ENCODE data around the gene COL25A1. TPM values are rescaled to one million over a fixed set of nuclear protein-coding genes. Genes with fewer than 3 reads are reported as not detected.

COL25A1 gene
- total RNA-seq, 1 experiment from 2014 or later, result 4.2 TPM

DNA sequence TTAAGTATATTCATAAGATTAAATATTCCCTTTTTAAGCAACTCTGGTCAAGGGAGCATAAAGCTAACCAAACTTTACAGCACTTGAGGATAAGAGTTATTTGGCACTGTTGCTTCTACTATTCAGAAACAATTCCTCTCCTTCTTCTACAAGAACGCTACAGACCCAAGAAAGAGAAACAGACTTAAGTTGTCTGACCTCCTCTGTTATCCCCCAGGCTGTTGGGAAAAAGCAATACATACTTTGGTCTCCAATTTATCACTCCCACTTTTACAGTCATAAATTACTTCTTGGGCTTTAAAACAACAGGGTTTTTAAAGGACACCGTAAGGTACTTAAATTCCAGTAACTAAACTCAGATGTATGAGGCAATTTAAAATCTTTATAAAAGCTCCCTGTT, 147.4 kb downstream of the COL25A1 start:
- Histone ChIP-seq H3T11ph (ENCODE audit: low read length) (no peak overlapping the region), H3K18ac (ENCODE audit: insufficient read length, low read depth, low read length) (no peak overlapping the region), H3K27ac (ENCODE audit: insufficient read length, low read depth, low read length) (no peak overlapping the region), H3K79me2 (ENCODE audit: insufficient read depth, low read length) (no peaks in the 10 kb centered on the region), H3K4ac (ENCODE audit: low read depth, low read length) (no peak overlapping the region), H3K9ac (ENCODE audit: extremely low read depth, insufficient read length, low read length) (no peak overlapping the region), H4K5ac (ENCODE audit: insufficient read length, low read depth, low read length) (no peak overlapping the region), H3K4me1 (ENCODE audit: insufficient read depth, low read length) (no peaks in the 10 kb centered on the region), H2BK5ac (ENCODE audit: insufficient read length, low read length) (no peak overlapping the region), H2BK15ac (ENCODE audit: low read depth, low read length) (no peak overlapping the region), H2BK20ac (ENCODE audit: low read depth, low read length, poor library complexity, severe bottlenecking) (no peak overlapping the region), H3K4me2 (ENCODE audit: insufficient read depth, insufficient read length, low read length) (no peak overlapping the region), H3K56ac (ENCODE audit: insufficient read length, low read depth, low read length) (no peak overlapping the region), H3K14ac (ENCODE audit: insufficient read depth, low read length) (no peak overlapping the region), H3K79me1 (ENCODE audit: insufficient read depth, low read depth, low read length, poor library complexity, severe bottlenecking) (no peaks in the 10 kb centered on the region), H4K20me1 (ENCODE audit: control insufficient read depth, insufficient read depth, insufficient read length) (no peaks in the 10 kb centered on the region), H3K9me3 (ENCODE audit: control insufficient read depth, low read depth, low read length) (no peaks in the 10 kb centered on the region), H4K91ac (ENCODE audit: insufficient read length, low read depth, low read length) (no peak overlapping the region), H4K8ac (replicated peaks; ENCODE audit: insufficient read length, low read depth, low read length) (no peak overlapping the region), H3K23ac (ENCODE audit: insufficient read length, low read depth, low read length) (no peak overlapping the region), H3K27me3 (ENCODE audit: insufficient read depth, low read length) (no peaks in the 10 kb centered on the region), H2BK12ac (ENCODE audit: insufficient read length, low read depth, low read length) (no peak overlapping the region), H2AK5ac (ENCODE audit: insufficient read length, low read length) (no peak overlapping the region), H2AFZ (ENCODE audit: low read length) (no peak overlapping the region), H3K23me2 (ENCODE audit: insufficient read length, low read depth, low read length, poor library complexity, severe bottlenecking) (no peaks in the 10 kb centered on the region), H2BK120ac (ENCODE audit: low read depth, low read length, poor library complexity, severe bottlenecking) (no peak overlapping the region)
- H3K4me3 Mint-ChIP-seq, result no peak overlapping the region
- DNase-seq, result no peak
- H3K27me3 Mint-ChIP-seq (ENCODE audit: low read depth), result no peaks in the 10 kb centered on the region
- H3K36me3 Mint-ChIP-seq (ENCODE audit: insufficient read depth in 1 of 3, low read depth in 3 of 3), result no peaks in the 10 kb centered on the region
- no peak overlapping the region for H3K27ac Mint-ChIP-seq
- no CpG with 5 or more reads among the region's 2 CpGs for WGBS (ENCODE audit: extremely low coverage, insufficient read length, low lambda C conversion rate)
- no peaks in the 10 kb centered on the region for H3K4me1 Mint-ChIP-seq
- no peaks in the 10 kb centered on the region for H3K9me3 Mint-ChIP-seq
- TF ChIP-seq, protein P1, sequence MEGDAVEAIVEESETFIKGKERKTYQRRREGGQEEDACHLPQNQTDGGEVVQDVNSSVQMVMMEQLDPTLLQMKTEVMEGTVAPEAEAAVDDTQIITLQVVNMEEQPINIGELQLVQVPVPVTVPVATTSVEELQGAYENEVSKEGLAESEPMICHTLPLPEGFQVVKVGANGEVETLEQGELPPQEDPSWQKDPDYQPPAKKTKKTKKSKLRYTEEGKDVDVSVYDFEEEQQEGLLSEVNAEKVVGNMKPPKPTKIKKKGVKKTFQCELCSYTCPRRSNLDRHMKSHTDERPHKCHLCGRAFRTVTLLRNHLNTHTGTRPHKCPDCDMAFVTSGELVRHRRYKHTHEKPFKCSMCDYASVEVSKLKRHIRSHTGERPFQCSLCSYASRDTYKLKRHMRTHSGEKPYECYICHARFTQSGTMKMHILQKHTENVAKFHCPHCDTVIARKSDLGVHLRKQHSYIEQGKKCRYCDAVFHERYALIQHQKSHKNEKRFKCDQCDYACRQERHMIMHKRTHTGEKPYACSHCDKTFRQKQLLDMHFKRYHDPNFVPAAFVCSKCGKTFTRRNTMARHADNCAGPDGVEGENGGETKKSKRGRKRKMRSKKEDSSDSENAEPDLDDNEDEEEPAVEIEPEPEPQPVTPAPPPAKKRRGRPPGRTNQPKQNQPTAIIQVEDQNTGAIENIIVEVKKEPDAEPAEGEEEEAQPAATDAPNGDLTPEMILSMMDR (conservative IDR thresholded peaks at IDR 0.05), result no peak
